ENCODE data around the gene FYN.

FYN gene

DNA sequence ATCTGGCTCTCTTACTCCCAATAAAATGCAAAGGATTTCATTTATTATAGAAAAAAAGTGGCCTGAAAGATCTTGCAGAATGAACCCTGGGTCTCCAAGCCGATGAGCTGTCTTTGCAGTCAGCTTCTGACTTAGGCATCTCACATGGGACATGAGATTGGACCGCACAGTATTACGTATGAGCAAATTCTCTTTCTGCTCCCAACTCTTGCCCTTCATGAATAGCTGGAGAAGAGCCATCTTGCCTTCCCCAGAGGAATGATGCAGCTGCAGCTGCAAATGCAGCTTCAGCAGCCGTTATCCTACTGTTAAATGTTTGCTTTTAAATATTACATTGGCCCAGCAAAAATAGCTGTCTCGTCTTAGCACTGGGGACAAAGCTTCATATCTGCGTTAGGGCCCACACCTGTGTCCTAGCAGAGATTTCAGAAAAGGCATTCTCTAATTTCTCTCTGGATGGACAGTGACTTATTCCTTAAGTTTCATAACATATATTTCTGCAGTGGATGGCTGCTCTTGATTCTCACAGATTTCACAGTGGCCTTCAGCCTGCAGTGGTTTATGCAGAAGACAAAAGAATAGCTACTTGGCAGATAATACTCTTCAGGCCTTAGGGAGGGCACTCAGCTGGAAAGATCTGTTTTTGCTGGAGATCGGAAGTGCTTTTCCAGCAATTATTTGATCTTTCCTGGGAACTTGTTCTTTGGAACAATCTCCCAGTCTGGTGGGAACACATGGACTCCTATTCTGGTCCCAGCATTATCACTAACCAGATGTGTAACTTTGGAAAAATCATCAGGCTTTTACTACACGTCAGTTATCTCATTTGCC lies 129.2 kb downstream of the FYN start:
- no peak for DNase-seq

GRCh38 chr6:111743360-111743759 lies 129.9 kb downstream of the FYN start:
- no peak for DNase-seq

DNA sequence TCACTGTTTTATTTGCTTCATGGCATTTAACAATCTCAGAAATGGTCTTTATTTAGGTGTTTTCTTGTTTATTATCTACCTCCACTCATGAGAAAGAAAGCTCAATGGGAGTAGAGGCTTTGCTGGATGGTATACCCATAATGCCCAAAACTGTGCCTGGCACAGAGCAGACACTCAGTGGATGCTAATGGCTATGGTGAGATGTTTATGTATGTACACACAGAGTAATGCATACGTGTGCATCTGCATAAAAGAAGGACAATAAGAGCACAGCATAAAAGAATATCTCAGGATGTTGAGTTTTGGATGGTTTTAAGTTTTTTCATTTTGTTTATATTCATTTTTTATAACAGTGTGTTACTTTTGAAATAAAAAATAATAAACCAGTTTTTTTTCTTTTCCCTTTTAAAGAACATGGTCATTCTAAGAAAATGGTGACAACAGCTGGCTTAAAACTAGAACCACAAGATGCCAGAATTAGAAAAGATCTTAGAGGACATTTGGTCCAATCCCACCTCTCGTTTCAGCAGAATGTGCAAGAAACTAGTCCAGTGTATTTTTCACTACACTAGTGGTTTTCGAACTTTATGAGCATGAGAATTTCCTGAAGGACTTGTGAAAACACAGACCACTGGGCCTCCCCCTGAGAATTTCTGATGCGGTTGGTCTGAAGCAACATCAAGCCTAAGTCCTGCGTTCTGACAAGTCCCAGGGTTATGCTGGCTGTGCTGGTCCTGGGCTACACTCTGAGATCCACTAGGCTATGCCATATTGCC lies 131.9 kb downstream of the FYN start:
- DNase-seq: no peak

- DNase-seq: no peak
Observed at GRCh38 chr6:111740506-111740905, 132.7 kb downstream of the FYN start.

GRCh38 chr6:111739257-111739696 lies 134.0 kb downstream of the FYN start:
- DNase-seq: no peak

DNA sequence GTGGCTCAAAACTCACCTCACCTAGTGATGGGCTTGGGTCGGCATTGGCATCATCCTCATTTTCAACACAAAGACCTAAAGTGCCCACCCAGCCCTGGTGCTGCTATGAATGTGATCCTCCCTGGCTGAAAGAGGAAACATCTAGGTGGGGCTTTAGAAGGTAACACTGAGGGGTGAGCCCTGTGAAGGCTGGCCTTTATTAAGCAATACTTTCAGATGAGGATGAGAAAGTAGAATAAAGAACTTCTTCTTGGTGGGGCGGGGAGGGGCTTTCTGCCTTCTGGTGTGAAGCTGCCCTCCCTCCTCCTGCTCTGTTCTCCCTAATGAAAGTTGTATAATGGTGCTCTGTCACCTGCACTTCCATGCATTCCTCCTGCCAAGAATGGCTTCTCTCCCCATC lies 134.6 kb downstream of the FYN start:
- DNase-seq: no peak

GRCh38 chr6:111738156-111738555 lies 135.1 kb downstream of the FYN start:
- no peak for DNase-seq

GRCh38 chr6:111737065-111737521 lies 136.2 kb downstream of the FYN start:
- no peak for DNase-seq

GRCh38 chr6:111736005-111736608 lies 137.1 kb downstream of the FYN start:
- DNase-seq: no peak

GRCh38 chr6:111734068-111735061 lies 138.9 kb downstream of the FYN start:
- no peak for DNase-seq

GRCh38 chr6:111732390-111732789 lies 140.9 kb downstream of the FYN start:
- no peak for DNase-seq

GRCh38 chr6:111731456-111732195 lies 141.6 kb downstream of the FYN start:
- DNase-seq: no peak

DNA sequence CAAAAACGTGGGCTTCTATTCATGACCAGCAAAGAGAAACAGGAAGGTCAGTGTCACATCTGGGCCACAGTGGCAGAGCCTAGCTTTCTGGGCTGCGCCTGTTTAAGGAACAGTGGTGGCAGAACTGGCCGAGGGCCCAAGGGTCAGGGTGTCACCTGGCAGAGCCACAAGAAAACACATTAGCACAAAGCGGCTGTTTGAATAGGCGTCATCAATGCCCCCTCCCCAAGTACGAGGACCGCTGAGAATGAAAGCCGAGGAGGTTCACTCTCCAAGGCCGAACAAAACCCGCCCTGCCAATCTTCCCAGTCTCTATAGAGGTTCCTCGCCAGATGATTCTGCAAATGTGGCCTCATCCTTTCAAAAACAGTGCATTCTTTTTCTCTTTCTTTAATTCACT lies 142.4 kb downstream of the FYN start:
- DNase-seq: no peak

DNA sequence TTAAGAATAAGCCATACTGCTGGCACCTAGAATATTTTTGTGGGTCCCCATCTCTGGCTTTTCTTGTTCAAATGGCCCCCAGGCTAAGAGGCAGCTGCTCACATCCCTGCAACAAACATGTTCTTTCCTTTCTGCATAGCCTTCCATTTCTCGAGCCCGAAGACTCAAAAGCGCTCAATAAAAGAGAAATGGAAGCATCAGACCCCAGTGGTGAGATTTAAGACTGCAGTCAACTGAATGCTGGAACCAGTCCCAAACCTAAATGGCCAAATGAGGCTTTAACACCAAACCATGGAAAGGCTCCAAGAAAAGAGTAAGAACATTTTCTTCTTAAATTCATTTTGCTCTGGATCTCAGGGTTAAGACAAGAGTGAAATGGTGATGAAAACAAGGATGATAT lies 145.4 kb downstream of the FYN start:
- DNase-seq: no peak

DNA sequence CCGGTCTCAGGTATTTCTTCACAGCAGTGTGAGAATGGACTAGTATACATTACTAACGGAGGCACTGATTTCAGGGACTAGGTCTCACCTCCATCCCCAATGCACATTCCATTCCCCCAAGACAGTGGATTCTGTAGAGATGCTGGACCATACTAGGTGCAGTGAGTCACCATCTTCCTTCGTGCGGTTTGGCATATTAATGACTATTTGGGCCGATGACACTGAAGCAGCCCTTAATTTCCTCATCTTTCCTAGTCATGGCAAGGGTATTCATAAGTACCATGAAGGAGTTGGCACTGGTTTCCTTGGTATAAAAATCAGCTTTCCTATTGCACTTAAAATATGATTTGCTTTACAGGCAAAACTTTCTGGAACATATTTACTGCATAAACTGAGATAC lies 146.2 kb downstream of the FYN start:
- no peak for DNase-seq

GRCh38 chr6:111725446-111726112 lies 147.7 kb downstream of the FYN start:
- no peak for DNase-seq

GRCh38 chr6:111724505-111724904 lies 148.7 kb downstream of the FYN start:
- peak; percentile 43 for DNase-seq

DNA sequence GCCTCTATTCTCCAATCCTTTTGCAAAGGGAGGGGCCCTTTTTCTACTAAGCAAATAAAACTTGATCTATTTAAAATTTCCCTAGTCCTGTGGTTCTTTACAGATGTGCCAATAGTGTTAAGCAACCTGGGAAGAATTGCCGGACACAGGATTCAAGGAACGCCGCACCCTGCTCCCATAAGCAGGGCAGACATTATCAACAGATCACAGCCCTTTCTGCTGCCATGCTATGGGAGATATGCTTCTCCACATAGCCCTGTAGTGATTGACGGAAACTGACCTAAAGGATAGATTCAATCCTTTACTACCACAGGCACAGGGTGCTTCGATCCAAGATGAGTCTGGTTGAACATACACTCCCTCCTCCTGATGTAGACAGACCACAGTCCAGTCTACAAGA lies 149.2 kb downstream of the FYN start:
- DNase-seq: no peak

DNA sequence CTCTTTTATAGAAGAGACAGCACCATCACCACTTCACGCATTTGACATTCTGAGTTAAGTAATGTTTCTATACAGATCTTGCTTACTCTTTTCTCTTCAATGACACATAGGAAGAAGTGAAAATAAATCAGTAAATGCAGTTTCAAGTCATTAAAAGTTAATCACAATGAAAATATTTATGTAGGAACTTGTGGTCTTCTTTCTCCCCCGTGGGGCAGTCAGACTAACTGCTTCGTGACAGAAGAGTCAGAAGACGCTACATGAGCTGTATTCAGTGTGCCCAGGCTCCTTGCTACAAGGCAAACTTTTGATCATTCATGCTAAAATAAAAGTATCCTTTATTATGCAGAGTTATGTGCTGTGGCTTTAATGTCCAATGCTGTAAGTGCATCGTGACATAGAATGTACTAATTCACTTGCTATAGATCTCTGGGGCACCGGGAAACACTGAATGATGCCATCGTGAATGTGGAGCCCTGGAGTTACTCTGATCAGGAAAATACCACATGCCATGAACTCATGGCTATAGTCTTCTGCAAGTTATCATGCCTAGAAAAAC lies 149.8 kb downstream of the FYN start:
- no peak for DNase-seq

DNA sequence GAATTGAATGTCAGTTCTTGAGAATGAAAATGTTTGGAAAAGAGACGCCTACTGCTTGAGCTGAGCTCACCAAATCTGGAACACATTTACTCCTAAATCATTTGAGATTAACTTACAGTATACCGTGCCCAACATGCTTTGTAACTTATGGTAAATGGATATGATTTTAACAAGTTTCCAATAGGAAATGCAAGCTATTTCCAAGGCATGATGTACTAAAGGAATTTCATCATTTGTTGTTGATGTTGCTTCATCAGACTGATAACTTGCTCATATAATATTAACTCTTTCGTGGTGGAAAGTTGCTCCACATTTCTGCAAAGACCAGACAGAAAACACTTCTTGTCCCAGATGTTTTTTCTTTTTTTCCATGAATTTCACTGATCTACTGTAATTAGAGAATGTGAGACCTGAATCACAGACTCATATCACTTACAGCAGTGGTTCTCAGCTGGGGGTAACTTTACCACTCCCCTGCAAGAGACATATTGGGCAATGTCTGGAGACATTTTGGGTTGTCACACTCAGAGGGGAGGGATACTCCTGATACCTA lies 151.0 kb downstream of the FYN start:
- DNase-seq: no peak
